ENCODE measurements around the gene EME2. TPM values are rescaled to one million over a fixed set of nuclear protein-coding genes. Genes with fewer than 3 reads are reported as not detected.

The EME2 gene
- total and polyA plus RNA-seq, 3 donors from 2014 or later, result 12.5 to 34.2 (median 20.3) TPM

DNA sequence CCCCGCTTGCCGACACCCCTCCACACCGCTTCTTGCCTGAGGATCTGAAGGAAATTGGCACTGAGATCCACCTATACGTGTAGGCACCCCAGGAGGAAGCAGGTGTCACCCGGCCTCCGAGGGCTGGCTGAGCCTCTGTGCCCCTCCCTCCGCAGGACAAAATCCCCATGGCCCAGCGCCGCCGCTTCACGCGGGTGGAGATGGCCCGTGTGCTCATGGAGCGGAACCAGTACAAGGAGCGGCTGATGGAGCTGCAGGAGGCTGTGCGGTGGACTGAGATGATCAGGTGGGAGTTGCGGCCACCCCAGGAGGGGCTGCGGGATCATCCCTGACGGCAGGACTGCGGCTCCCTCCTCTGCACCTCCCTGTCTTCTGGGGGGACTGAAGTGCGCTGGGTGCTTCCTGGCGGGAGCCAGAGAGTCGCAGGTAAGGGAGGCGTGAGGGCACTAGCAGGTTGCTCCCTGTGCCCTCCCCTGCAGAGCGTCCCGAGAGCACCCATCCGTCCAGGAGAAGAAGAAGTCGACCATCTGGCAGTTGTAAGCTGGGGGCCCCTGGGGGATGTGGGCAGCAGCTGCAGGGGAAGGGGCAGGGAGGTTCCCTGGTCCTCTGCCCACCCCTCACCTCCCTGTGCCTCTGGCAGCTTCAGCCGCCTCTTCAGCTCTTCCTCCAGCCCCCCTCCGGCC is 10.3 kb upstream of the EME2 start:
- no peak for TF ChIP-seq POLR2A (IDR thresholded peaks at IDR 0.05)
- TF ChIP-seq, protein P1, sequence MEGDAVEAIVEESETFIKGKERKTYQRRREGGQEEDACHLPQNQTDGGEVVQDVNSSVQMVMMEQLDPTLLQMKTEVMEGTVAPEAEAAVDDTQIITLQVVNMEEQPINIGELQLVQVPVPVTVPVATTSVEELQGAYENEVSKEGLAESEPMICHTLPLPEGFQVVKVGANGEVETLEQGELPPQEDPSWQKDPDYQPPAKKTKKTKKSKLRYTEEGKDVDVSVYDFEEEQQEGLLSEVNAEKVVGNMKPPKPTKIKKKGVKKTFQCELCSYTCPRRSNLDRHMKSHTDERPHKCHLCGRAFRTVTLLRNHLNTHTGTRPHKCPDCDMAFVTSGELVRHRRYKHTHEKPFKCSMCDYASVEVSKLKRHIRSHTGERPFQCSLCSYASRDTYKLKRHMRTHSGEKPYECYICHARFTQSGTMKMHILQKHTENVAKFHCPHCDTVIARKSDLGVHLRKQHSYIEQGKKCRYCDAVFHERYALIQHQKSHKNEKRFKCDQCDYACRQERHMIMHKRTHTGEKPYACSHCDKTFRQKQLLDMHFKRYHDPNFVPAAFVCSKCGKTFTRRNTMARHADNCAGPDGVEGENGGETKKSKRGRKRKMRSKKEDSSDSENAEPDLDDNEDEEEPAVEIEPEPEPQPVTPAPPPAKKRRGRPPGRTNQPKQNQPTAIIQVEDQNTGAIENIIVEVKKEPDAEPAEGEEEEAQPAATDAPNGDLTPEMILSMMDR (IDR thresholded peaks at IDR 0.05), result no peak
- no peaks in the 10 kb centered on the region for H3K36me3 ChIP-seq (ENCODE audit: low read depth, missing control alignments)
- DNase-seq, result no peak
- no peaks in the 10 kb centered on the region for H3K27me3 ChIP-seq
- WGBS, 2 donors, result 90 to 91% methylated on average over 25 to 30 of the region's 30 CpGs
- H3K9me3 ChIP-seq, result no peaks in the 10 kb centered on the region
- no peak overlapping the region for H3K27ac ChIP-seq
- H3K4me3 ChIP-seq, result no peak overlapping the region
- H3K4me1 ChIP-seq, result no peaks in the 10 kb centered on the region
- intact Hi-C loops (cut with DNase I; ENCODE audit: low total_unique reads), result no loop called here

DNA sequence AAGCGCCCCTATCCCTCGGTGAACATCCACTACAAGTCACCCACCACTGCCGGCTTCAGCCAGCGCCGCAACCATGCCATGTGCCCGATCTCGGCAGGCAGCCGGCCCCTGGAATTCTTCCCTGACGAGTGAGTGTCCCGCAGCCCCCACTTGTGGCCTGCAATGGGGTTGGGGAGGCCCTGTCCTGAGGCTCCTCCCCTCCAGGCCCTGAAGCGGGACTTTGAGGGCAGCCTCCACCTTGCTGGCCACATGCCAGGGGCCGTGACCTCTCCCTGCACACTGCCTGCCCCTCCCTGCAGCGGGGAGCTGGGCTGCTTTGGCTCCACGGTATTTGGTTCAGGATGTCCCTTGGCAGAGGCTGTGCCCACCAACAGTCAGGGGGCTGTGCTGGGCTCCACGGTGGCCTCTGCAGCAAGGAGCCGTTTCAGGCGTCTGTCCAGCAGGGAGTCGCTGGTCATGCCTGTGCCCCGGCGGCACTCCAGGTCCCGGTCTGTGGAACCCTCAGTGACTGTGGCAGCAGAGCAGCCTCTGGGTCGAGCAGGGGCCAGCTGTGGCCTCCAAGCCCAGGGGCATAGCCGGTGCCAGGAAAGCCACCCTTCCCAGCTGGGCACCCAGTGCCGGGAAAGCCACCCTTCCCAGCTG is 9.6 kb upstream of the EME2 start:
- H3K4me1 ChIP-seq, result no peaks in the 10 kb centered on the region
- no peaks in the 10 kb centered on the region for H3K27me3 ChIP-seq
- TF ChIP-seq POLR2A (IDR thresholded peaks at IDR 0.05), result no peak
- TF ChIP-seq, protein P1 (IDR thresholded peaks at IDR 0.05), result no peak
- no peaks in the 10 kb centered on the region for H3K9me3 ChIP-seq
- intact Hi-C loops (cut with DNase I; ENCODE audit: low total_unique reads), result no loop called here
- DNase-seq, result no peak
- H3K4me3 ChIP-seq, result no peak overlapping the region
- WGBS, 2 donors, result 85 to 91% methylated on average over 12 to 13 of the region's 24 CpGs
- no peak overlapping the region for H3K27ac ChIP-seq
- no peaks in the 10 kb centered on the region for H3K36me3 ChIP-seq (ENCODE audit: low read depth, missing control alignments)

DNA sequence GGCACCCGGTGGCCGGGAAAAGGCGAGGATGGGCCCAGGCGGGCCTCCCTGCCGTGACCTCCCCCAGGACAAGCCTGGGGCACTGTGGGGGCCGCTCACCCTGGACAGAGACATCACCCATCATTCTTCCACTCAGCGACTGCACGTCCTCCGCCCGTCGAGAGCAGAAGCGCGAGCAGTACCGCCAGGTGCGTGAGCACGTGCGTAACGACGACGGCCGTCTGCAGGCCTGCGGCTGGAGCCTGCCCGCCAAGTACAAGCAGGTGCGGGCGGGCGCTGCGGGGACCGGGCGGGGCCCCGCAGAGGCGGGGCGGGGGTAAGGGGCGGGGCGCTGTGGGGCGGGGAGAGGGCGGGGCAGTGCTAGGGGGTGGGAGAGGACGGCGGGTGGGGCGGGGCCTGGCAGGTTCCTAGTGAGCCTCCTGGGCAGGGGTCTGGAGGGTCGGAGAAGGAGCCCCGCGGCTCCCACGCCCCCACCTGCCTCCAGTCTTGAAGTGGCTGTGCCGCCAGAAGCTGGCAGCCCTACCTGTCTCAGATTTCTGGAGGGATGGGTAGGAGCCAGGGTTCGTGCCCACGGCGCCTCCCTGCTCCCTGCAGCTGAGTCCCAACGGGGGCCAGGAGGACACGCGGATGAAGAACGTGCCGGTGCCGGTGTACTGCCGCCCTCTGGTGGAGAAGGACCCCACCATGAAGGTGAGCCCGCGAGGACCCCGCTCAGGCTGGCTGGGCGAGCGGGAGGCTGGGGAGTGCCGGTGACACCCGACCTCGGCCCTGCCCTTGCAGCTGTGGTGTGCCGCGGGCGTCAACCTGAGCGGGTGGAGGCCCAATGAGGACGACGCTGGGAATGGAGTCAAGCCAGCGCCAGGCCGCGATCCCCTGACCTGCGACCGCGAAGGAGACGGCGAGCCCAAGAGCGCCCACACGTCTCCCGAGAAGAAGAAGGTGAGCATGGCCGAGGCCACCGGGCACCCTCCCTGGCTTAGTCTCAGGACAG is 8.8 kb upstream of the EME2 start:
- DNase-seq, result no peak
- H3K27me3 ChIP-seq, result no peaks in the 10 kb centered on the region
- H3K9me3 ChIP-seq, result no peaks in the 10 kb centered on the region
- intact Hi-C loops (cut with DNase I; ENCODE audit: low total_unique reads), result no loop called here
- WGBS, 2 donors, result 45 to 56% methylated on average over 27 to 67 of the region's 81 CpGs
- no peak for TF ChIP-seq POLR2A (IDR thresholded peaks at IDR 0.05)
- TF ChIP-seq, protein P1 (IDR thresholded peaks at IDR 0.05), result peak in 2 of 3 experiments; percentile 16 to 25
- peak overlapping the region; percentile 4 to 36 for H3K4me3 ChIP-seq
- H3K36me3 ChIP-seq (ENCODE audit: low read depth, missing control alignments), result no peaks in the 10 kb centered on the region
- no peaks in the 10 kb centered on the region for H3K4me1 ChIP-seq
- H3K27ac ChIP-seq, result no peak overlapping the region

DNA sequence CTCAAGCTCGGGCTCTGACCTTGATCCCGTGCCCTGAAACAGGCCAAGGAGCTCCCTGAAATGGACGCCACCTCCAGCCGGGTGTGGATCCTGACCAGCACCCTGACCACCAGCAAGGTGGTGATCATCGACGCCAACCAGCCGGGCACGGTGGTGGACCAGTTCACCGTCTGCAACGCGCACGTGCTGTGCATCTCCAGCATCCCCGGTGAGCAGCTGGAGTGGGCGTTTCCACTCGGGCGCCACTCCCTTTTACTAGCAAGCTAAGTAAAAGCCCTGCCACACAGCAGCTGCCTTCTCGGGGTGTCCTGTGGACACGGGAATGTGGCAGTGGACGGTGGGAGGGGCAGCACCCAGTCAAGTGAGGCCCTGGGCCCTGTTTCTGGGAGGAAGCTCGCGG is 7.6 kb upstream of the EME2 start:
- no peak for TF ChIP-seq POLR2A (IDR thresholded peaks at IDR 0.05)
- TF ChIP-seq, protein P1 (IDR thresholded peaks at IDR 0.05), result no peak
- H3K36me3 ChIP-seq (ENCODE audit: low read depth, missing control alignments), result no peaks in the 10 kb centered on the region
- intact Hi-C loops (cut with DNase I; ENCODE audit: low total_unique reads), result no loop called here

More for the DNA sequence above, 7.6 kb upstream of the EME2 start:
- no peak overlapping the region for H3K27ac ChIP-seq
- H3K27me3 ChIP-seq, result no peaks in the 10 kb centered on the region
- H3K4me3 ChIP-seq, result no peak overlapping the region
- peaks cover 4% of the 10 kb centered on the region for H3K4me1 ChIP-seq
- 92 to 100% methylated on average over 2 to 21 of the region's 21 CpGs for WGBS, 2 donors
- DNase-seq, result no peak
- no peaks in the 10 kb centered on the region for H3K9me3 ChIP-seq

Measured in testis (tissue), 3 donors.